Measurements from ENCODE around the gene MID1.

Gene MID1

GRCh38 chrX:10577853-10578252 is 42.5 kb downstream of the MID1 start:
- H3K9me3 Mint-ChIP-seq = peaks cover 0 to 2% of the 10 kb centered on the region in 2 donors
- H3K27ac Mint-ChIP-seq = no peak overlapping the region
- H3K27me3 Mint-ChIP-seq = peaks cover 0 to 10% of the 10 kb centered on the region in 2 donors
- no peaks in the 10 kb centered on the region for H3K4me1 Mint-ChIP-seq
- DNase-seq (no peak), ATAC-seq (replicated peaks) (no peak)
- no peaks in the 10 kb centered on the region for H3K36me3 Mint-ChIP-seq
- no peak overlapping the region for H3K4me3 Mint-ChIP-seq

- no peak for ATAC-seq (replicated peaks)
- Mint-ChIP-seq H3K4me3 (no peak overlapping the region), H3K27ac (no peak overlapping the region), H3K9me3 (peaks cover 0 to 2% of the 10 kb centered on the region in 2 donors), H3K27me3 (peaks cover 0 to 10% of the 10 kb centered on the region in 2 donors), H3K36me3 (no peaks in the 10 kb centered on the region), H3K4me1 (no peaks in the 10 kb centered on the region)
- DNase-seq = no peak
Measured at GRCh38 chrX:10576777-10577447, 43.5 kb downstream of the MID1 start.

- H3K4me3 Mint-ChIP-seq = no peak overlapping the region
- peaks cover 0 to 6% of the 10 kb centered on the region in 2 donors for H3K27me3 Mint-ChIP-seq
- H3K9me3 Mint-ChIP-seq = peaks cover 0 to 2% of the 10 kb centered on the region in 2 donors
- H3K36me3 Mint-ChIP-seq = peaks cover 0 to 1% of the 10 kb centered on the region in 2 donors
- no peak for ATAC-seq (replicated peaks)
- no peak for DNase-seq
- H3K27ac Mint-ChIP-seq = no peak overlapping the region
- no peaks in the 10 kb centered on the region for H3K4me1 Mint-ChIP-seq
Measured at GRCh38 chrX:10576186-10576585, 44.2 kb downstream of the MID1 start.

GRCh38 chrX:10574663-10575062 is 45.7 kb downstream of the MID1 start:
- Mint-ChIP-seq H3K4me1 (no peaks in the 10 kb centered on the region), H3K4me3 (no peak overlapping the region), H3K27ac (no peak overlapping the region), H3K9me3 (peaks cover 0 to 2% of the 10 kb centered on the region in 2 donors), H3K27me3 (peaks cover 0 to 13% of the 10 kb centered on the region in 2 donors), H3K36me3 (peaks cover 0 to 1% of the 10 kb centered on the region in 2 donors)
- DNase-seq (no peak), ATAC-seq (replicated peaks) (no peak)

- H3K4me1 Mint-ChIP-seq = no peaks in the 10 kb centered on the region
- peaks cover 0 to 7% of the 10 kb centered on the region in 2 donors for H3K27me3 Mint-ChIP-seq
Measured at GRCh38 chrX:10571260-10571659, 49.1 kb downstream of the MID1 start.

GRCh38 chrX:10570601-10571000 is 49.8 kb downstream of the MID1 start:
- peaks cover 0 to 7% of the 10 kb centered on the region in 2 donors for H3K27me3 Mint-ChIP-seq
- H3K27ac Mint-ChIP-seq = no peak overlapping the region
- ATAC-seq (replicated peaks) (no peak), DNase-seq (no peak)
- H3K4me1 Mint-ChIP-seq = no peaks in the 10 kb centered on the region
- no peak overlapping the region for H3K4me3 Mint-ChIP-seq
- H3K36me3 Mint-ChIP-seq = peaks cover 0 to 1% of the 10 kb centered on the region in 2 donors
- H3K9me3 Mint-ChIP-seq = peaks cover 2 to 3% of the 10 kb centered on the region in 2 donors

More at GRCh38 chrX:10571260-10571659, 49.1 kb downstream of the MID1 start:
- Mint-ChIP-seq H3K4me3 (no peak overlapping the region), H3K36me3 (peaks cover 0 to 1% of the 10 kb centered on the region in 2 donors), H3K9me3 (peaks cover 2 to 3% of the 10 kb centered on the region in 2 donors), H3K27ac (no peak overlapping the region)
- DNase-seq = no peak
- no peak for ATAC-seq (replicated peaks)

- peaks cover 2 to 3% of the 10 kb centered on the region in 2 donors for H3K9me3 Mint-ChIP-seq
- H3K36me3 Mint-ChIP-seq = peaks cover 0 to 1% of the 10 kb centered on the region in 2 donors
- no peaks in the 10 kb centered on the region for H3K4me1 Mint-ChIP-seq
- H3K27me3 Mint-ChIP-seq = peaks cover 0 to 7% of the 10 kb centered on the region in 2 donors
- no peak for ATAC-seq (replicated peaks)
- H3K27ac Mint-ChIP-seq = no peak overlapping the region
- no peak overlapping the region for H3K4me3 Mint-ChIP-seq
- DNase-seq = no peak
Measured at GRCh38 chrX:10569946-10570345, 50.4 kb downstream of the MID1 start.

- DNase-seq = no peak
- Mint-ChIP-seq H3K27ac (no peak overlapping the region), H3K36me3 (peaks cover 0 to 1% of the 10 kb centered on the region in 2 donors), H3K9me3 (peaks cover 0 to 3% of the 10 kb centered on the region in 2 donors), H3K27me3 (peaks cover 0 to 7% of the 10 kb centered on the region in 2 donors), H3K4me3 (no peak overlapping the region), H3K4me1 (no peaks in the 10 kb centered on the region)
- ATAC-seq (replicated peaks) = no peak
Measured at GRCh38 chrX:10568428-10568827, 52.0 kb downstream of the MID1 start.

- Mint-ChIP-seq H3K27ac (no peak overlapping the region), H3K9me3 (peaks cover 0 to 3% of the 10 kb centered on the region in 2 donors), H3K36me3 (peaks cover 0 to 1% of the 10 kb centered on the region in 2 donors), H3K27me3 (peaks cover 0 to 7% of the 10 kb centered on the region in 2 donors), H3K4me1 (no peaks in the 10 kb centered on the region), H3K4me3 (no peak overlapping the region)
- ATAC-seq (replicated peaks) (no peak), DNase-seq (no peak)
Measured at GRCh38 chrX:10567136-10567535, 53.2 kb downstream of the MID1 start.

- no peak for ATAC-seq (replicated peaks)
- H3K36me3 Mint-ChIP-seq = no peaks in the 10 kb centered on the region
Measured at GRCh38 chrX:10566716-10567097, 53.7 kb downstream of the MID1 start.

GRCh38 chrX:10564484-10564883 is 55.9 kb downstream of the MID1 start:
- ATAC-seq (replicated peaks) (no peak), DNase-seq (no peak)
- Mint-ChIP-seq H3K36me3 (no peaks in the 10 kb centered on the region), H3K4me1 (no peaks in the 10 kb centered on the region), H3K9me3 (peaks cover 0 to 3% of the 10 kb centered on the region in 2 donors), H3K27me3 (no peaks in the 10 kb centered on the region), H3K27ac (no peak overlapping the region), H3K4me3 (no peak overlapping the region)

More at GRCh38 chrX:10566716-10567097, 53.7 kb downstream of the MID1 start:
- no peak overlapping the region for H3K4me3 Mint-ChIP-seq
- no peak overlapping the region for H3K27ac Mint-ChIP-seq
- DNase-seq = no peak
- no peaks in the 10 kb centered on the region for H3K4me1 Mint-ChIP-seq
- H3K9me3 Mint-ChIP-seq = peaks cover 0 to 3% of the 10 kb centered on the region in 2 donors
- peaks cover 0 to 7% of the 10 kb centered on the region in 2 donors for H3K27me3 Mint-ChIP-seq

- no peak overlapping the region for H3K4me3 Mint-ChIP-seq
- H3K36me3 Mint-ChIP-seq = no peaks in the 10 kb centered on the region
- ATAC-seq (replicated peaks) (no peak), DNase-seq (no peak)
- H3K4me1 Mint-ChIP-seq = peaks cover 0 to 5% of the 10 kb centered on the region in 2 donors
- peaks cover 6 to 14% of the 10 kb centered on the region in 2 donors for H3K27me3 Mint-ChIP-seq
- peaks cover 0 to 4% of the 10 kb centered on the region in 2 donors for H3K9me3 Mint-ChIP-seq
- no peak overlapping the region for H3K27ac Mint-ChIP-seq
Measured at GRCh38 chrX:10557166-10557565, 63.2 kb downstream of the MID1 start.

- no peak for ATAC-seq (replicated peaks)
- no peak for DNase-seq
- Mint-ChIP-seq H3K9me3 (peaks cover 0 to 4% of the 10 kb centered on the region in 2 donors), H3K27ac (no peak overlapping the region), H3K27me3 (peaks cover 6 to 14% of the 10 kb centered on the region in 2 donors), H3K4me1 (peaks cover 0 to 5% of the 10 kb centered on the region in 2 donors), H3K36me3 (no peaks in the 10 kb centered on the region), H3K4me3 (no peak overlapping the region)
Measured at GRCh38 chrX:10556405-10556804, 64.0 kb downstream of the MID1 start.

- Mint-ChIP-seq H3K4me1 (peaks cover 0 to 5% of the 10 kb centered on the region in 2 donors), H3K9me3 (peaks cover 0 to 4% of the 10 kb centered on the region in 2 donors), H3K27ac (no peak overlapping the region), H3K4me3 (no peak overlapping the region), H3K36me3 (no peaks in the 10 kb centered on the region), H3K27me3 (peaks cover 6 to 14% of the 10 kb centered on the region in 2 donors)
- DNase-seq (no peak), ATAC-seq (replicated peaks) (no peak)
Measured at GRCh38 chrX:10555846-10556245, 64.5 kb downstream of the MID1 start.

GRCh38 chrX:10554612-10555270 is 65.6 kb downstream of the MID1 start:
- DNase-seq (no peak), ATAC-seq (replicated peaks) (no peak)
- peaks cover 0 to 4% of the 10 kb centered on the region in 2 donors for H3K9me3 Mint-ChIP-seq
- H3K4me1 Mint-ChIP-seq = peaks cover 0 to 5% of the 10 kb centered on the region in 2 donors
- H3K4me3 Mint-ChIP-seq = no peak overlapping the region
- no peaks in the 10 kb centered on the region for H3K36me3 Mint-ChIP-seq
- H3K27ac Mint-ChIP-seq = no peak overlapping the region
- peaks cover 6 to 14% of the 10 kb centered on the region in 2 donors for H3K27me3 Mint-ChIP-seq

Data from stimulated activated naive B cell treated with anti-CD40 and anti-IgM and Interleukin-4, amounts not matched to agents 10 μg/mL and 1 μg/mL and 100 μg/mL, for 72 hours (primary cell).